Measurements from ENCODE around the gene LNPEP.

DNA sequence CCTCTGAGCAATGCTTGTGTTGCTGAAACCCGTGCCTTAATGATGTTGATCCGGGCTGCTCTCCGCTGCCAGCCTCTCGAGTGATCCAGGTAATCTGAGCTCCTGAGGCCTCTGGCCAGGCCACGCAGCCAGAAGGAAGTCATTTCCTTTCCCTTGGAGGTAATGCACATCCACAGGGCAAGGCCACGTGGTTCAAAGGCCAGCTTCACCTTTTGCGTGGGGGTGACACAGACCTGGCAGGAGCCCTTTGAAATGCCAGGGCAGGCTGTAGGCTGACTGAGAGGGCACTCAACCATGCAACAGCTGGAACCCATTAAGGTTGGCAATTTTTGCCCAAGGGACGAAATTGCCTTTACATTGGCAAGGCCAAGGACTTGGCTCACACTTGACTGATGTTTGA is 126.2 kb downstream of the LNPEP start:
- TF ChIP-seq CTCF (IDR thresholded peaks at IDR 0.05; ENCODE audit: borderline replicate concordance, extremely low read depth, low read length, poor library complexity, severe bottlenecking) (no peak), EZH2 (IDR thresholded peaks at IDR 0.05; ENCODE audit: borderline replicate concordance, low read depth, low read length, severe bottlenecking) (no peak)
